Measurements from ENCODE around the gene GRM7. TPM values are rescaled to one million over a fixed set of nuclear protein-coding genes. Genes with fewer than 3 reads are reported as not detected.

The GRM7 gene
- total and polyA plus RNA-seq, 8 donors: 0.05 to 2.2 TPM; not detected in 6

- intact Hi-C loops (cut with DNase I; ENCODE audit: low total_unique reads): no loop called here
- Histone ChIP-seq H3K4me3 (no peak overlapping the region), H3K27me3 (no peaks in the 10 kb centered on the region), H3K9me3 (no peaks in the 10 kb centered on the region), H3K36me3 (no peaks in the 10 kb centered on the region), H3K27ac (no peak overlapping the region), H3K4me1 (no peaks in the 10 kb centered on the region)
- TF ChIP-seq EP300 (IDR thresholded peaks at IDR 0.05): no peak
- WGBS, 5 donors: 20 to 58% (median 48%) methylated on average over 1 of the region's 1 CpG
- DNase-seq: no peak
Observed at GRCh38 chr3:7075117-7075516, 214.2 kb downstream of the GRM7 start.

GRCh38 chr3:7075901-7076300 is 215.0 kb downstream of the GRM7 start:
- intact Hi-C loops (cut with DNase I; ENCODE audit: low total_unique reads): no loop called here
- H3K27me3 ChIP-seq: no peaks in the 10 kb centered on the region
- no peak for DNase-seq
- no peaks in the 10 kb centered on the region for H3K4me1 ChIP-seq
- no peaks in the 10 kb centered on the region for H3K9me3 ChIP-seq
- no peak for TF ChIP-seq POLR2AphosphoS5 (IDR thresholded peaks at IDR 0.05)
- H3K4me3 ChIP-seq: no peak overlapping the region
- H3K36me3 ChIP-seq: no peaks in the 10 kb centered on the region
- H3K27ac ChIP-seq: no peak overlapping the region
- WGBS, 5 donors: 53 to 73% (median 59%) methylated on average over 1 of the region's 1 CpG

GRCh38 chr3:7082244-7082643 is 221.3 kb downstream of the GRM7 start:
- WGBS, 5 donors: 94 to 97% (median 97%) methylated on average over 3 of the region's 3 CpGs
- Histone ChIP-seq H3K36me3 (no peaks in the 10 kb centered on the region), H3K27me3 (no peaks in the 10 kb centered on the region), H3K4me3 (no peak overlapping the region), H3K9me3 (no peaks in the 10 kb centered on the region), H3K27ac (no peak overlapping the region), H3K4me1 (no peaks in the 10 kb centered on the region)
- intact Hi-C loops (cut with DNase I; ENCODE audit: low total_unique reads): no loop called here
- TF ChIP-seq CTCF (IDR thresholded peaks at IDR 0.05) (no peak), POLR2AphosphoS5 (IDR thresholded peaks at IDR 0.05) (no peak), POLR2A (IDR thresholded peaks at IDR 0.05) (no peak), EP300 (IDR thresholded peaks at IDR 0.05) (no peak)
- DNase-seq: no peak

- WGBS, 5 donors: 57 to 66% (median 63%) methylated on average over 2 of the region's 2 CpGs
- Histone ChIP-seq H3K27ac (no peak overlapping the region), H3K4me3 (no peak overlapping the region)
Observed at GRCh38 chr3:7086417-7086816, 225.5 kb downstream of the GRM7 start.

GRCh38 chr3:7095116-7095515 is 234.2 kb downstream of the GRM7 start:
- H3K27ac ChIP-seq: no peak overlapping the region
- no peak overlapping the region for H3K4me3 ChIP-seq
- TF ChIP-seq EP300 (IDR thresholded peaks at IDR 0.05) (no peak), POLR2AphosphoS5 (IDR thresholded peaks at IDR 0.05) (no peak), CTCF (IDR thresholded peaks at IDR 0.05) (no peak), POLR2A (IDR thresholded peaks at IDR 0.05) (no peak)
- WGBS, 5 donors: 42 to 59% (median 49%) methylated on average over 1 of the region's 1 CpG
- no peaks in the 10 kb centered on the region for H3K36me3 ChIP-seq
- no peaks in the 10 kb centered on the region for H3K27me3 ChIP-seq
- H3K9me3 ChIP-seq: no peaks in the 10 kb centered on the region
- intact Hi-C loops (cut with DNase I; ENCODE audit: low total_unique reads): no loop called here
- no peaks in the 10 kb centered on the region for H3K4me1 ChIP-seq
- no peak for DNase-seq

More at GRCh38 chr3:7086417-7086816, 225.5 kb downstream of the GRM7 start:
- Histone ChIP-seq H3K4me1 (no peaks in the 10 kb centered on the region), H3K9me3 (no peaks in the 10 kb centered on the region), H3K27me3 (no peaks in the 10 kb centered on the region), H3K36me3 (no peaks in the 10 kb centered on the region)
- no peak for DNase-seq
- TF ChIP-seq EP300 (IDR thresholded peaks at IDR 0.05) (no peak), POLR2AphosphoS5 (IDR thresholded peaks at IDR 0.05) (no peak), POLR2A (IDR thresholded peaks at IDR 0.05) (no peak), CTCF (IDR thresholded peaks at IDR 0.05) (no peak)
- intact Hi-C loops (cut with DNase I; ENCODE audit: low total_unique reads): no loop called here
